Stimulated activated naive CD8-positive, alpha-beta T cell treated with anti-CD3 and anti-CD28 coated beads, Interleukin-15, amount 100 ng/mL, for 72 hours (primary cell): ENCODE data around the gene FKBP6.
"Not testable (repeated sequence)": the region's sequence is repeated elsewhere in the genome, so short reads cannot be mapped to it uniquely, and the experiment has no call there.

Source experiments
- ATAC-seq: fragments of 150-1000 bp; cut with Tn5 transposase; 2 replicates; pipeline ENCODE4 v1.10.0; 2021; ENCODE audit warnings: mild to moderate bottlenecking, moderate library complexity
- DNase-seq, 2 donors: peaks; one replicate each; pipeline ENCODE4 v3.0.0; 2021 to 2022
- H3K27ac Mint-ChIP-seq, 2 donors: one replicate each; pipeline ENCODE4 v1.8.0; 2022; ENCODE audit warnings: mild to moderate bottlenecking in 2 of 2, mixed read lengths in 2 of 2, moderate library complexity in 2 of 2
- H3K27me3 Mint-ChIP-seq: one replicate; pipeline ENCODE4 v1.8.0; 2022; ENCODE audit warnings: mixed read lengths
- H3K4me1 Mint-ChIP-seq: one replicate; pipeline ENCODE4 v1.8.0; 2022; ENCODE audit warnings: mild to moderate bottlenecking, mixed read lengths
- H3K4me3 Mint-ChIP-seq, 2 donors: one replicate each; pipeline ENCODE4 v1.8.0; 2022; ENCODE audit warnings: mild to moderate bottlenecking in 2 of 2, mixed read lengths in 2 of 2, moderate library complexity in 1 of 2
- H3K9me3 Mint-ChIP-seq, 2 donors: one replicate each; pipeline ENCODE4 v1.8.0; 2022; ENCODE audit warnings: mixed read lengths in 2 of 2

FKBP6 gene

DNA sequence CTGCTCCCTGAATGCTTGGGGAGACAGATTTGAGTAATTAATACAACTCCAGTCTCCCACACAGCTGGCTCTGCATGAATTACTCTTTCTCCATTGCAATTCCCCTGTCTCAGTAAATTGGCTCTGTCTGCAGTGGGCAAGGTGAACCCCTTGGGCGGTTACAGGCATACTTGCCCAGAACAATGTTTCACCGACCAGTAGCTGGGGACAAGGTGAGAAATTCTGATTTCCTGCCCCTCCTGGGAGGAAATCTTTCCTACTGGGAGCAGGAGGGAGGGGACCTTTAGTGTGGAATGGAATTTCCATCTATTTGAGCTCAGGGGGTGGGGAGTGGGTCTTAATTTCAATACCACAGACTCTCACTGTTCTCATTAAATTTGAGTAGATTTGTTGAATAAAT, 63.4 kb downstream of the FKBP6 start:
- H3K27ac Mint-ChIP-seq = no peak overlapping the region
- peaks cover 8% of the 10 kb centered on the region for H3K27me3 Mint-ChIP-seq
- DNase-seq (no peak), ATAC-seq (no peak)
- no peaks in the 10 kb centered on the region for H3K4me1 Mint-ChIP-seq
- no peak overlapping the region for H3K4me3 Mint-ChIP-seq
- H3K9me3 Mint-ChIP-seq = peaks cover 17 to 28% of the 10 kb centered on the region in 2 donors

DNA sequence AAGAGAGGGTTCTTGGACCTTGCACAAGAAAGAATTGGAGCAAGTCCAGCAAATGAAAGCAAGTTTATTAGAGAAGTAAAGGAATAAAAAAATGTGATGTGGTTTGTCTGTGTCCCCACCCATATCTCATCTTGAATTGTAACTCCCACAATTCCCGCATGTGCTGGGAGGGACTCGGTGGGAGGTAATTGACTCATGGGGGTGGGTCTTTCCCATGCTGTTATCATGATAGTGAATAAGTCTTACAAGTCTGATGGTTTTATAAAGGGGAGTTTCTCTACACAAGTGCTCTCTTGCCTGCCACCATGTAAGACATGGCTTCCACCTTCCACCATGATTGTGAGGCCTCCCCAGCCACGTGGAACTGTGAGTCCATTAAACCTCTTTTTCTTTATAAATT, 66.5 kb downstream of the FKBP6 start:
- no peak for DNase-seq
- ATAC-seq = no peak
- peaks cover 8% of the 10 kb centered on the region for H3K27me3 Mint-ChIP-seq
- H3K4me3 Mint-ChIP-seq = no peak overlapping the region
- peak overlapping the region in 1 of 2 donors; percentile 47 for H3K27ac Mint-ChIP-seq
- no peaks in the 10 kb centered on the region for H3K4me1 Mint-ChIP-seq
- H3K9me3 Mint-ChIP-seq = peaks cover 0 to 7% of the 10 kb centered on the region in 2 donors

DNA sequence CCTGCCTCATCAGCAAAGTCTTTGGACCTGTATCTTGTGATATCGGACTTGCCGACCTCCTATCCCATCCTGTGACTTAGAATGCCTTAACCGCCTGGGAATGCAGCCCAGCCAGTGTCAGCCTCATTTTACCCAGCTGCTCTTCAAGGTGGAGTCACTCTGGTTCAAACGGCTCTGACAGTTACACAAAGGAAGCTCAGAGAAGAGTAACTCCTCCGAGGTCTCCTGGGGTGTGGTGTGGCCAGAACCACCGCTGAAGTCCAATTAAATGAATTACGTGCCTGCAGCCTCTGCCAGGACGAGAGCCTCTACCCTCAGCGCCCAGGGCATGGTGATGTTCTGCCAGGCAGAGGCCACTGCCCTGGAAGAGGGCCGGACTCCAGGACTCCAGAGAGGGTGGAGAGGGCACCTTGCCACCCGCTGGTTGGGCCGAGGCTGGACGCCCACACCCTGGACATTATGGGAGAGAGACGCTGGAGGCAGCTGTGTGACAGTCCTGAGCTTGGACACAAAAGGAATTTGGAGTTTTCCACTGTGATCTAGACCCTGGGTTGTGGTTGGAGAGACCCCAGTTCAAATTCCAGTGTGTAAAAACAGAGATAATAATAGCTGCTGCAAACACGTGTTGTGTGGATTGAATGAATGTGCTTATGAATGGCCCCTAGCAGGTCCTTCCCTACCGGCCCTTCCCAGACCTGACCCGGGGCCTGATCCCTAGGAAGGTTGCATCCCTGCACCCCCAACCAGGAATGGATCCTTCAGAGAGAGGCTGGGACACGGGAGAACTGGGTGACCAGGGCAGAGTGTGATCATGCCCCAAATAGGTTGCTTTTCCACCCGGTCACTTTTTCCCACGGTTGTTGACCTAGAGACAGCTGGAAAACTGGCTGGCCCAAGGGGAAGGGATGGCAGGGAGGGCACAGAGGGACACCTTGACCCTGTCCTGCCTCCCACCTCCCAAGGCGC, 67.9 kb downstream of the FKBP6 start:
- H3K4me3 Mint-ChIP-seq = no peak overlapping the region
- no peak overlapping the region for H3K27ac Mint-ChIP-seq
- H3K27me3 Mint-ChIP-seq = peaks cover 8% of the 10 kb centered on the region
- no peaks in the 10 kb centered on the region for H3K4me1 Mint-ChIP-seq
- ATAC-seq (no peak), DNase-seq (no peak)
- H3K9me3 Mint-ChIP-seq = no peaks in the 10 kb centered on the region

DNA sequence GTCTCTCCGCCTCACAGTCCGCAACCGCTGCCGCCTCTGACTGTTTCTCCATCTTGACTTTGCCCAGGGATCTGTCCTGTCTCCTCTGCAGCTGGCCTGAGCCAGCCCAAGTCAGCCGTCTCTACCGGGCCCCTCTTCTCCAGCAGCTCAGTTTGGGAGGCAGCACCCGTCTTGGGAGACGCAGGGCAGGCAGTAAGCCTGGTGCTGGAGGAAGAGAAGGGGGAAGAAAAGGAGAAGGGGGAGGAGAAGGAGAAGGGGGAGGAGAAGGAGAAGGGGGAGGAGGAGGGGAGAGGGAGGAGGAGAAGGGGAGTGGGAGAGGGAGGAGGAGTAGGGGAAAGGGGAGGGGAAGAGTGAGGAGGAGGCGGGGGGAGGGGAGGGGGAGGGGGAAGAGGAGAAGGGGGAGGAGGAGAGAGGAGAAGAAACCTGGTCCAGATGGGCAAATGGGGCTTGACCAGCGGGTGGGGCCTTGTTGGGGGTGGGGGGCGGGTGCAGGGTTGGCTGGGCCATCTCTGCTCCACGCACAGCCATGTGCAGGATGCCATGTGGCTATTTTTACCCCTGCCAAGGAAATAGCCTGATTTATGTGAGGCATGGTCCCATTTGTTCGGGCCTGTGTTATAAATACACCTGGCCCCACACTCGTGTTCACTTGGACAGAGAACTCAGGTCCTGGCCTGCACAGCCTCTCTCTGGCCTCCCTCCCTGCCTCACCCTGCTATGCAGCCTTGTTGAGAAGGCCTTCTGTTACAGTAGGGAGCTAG, 69.7 kb downstream of the FKBP6 start:
- Mint-ChIP-seq H3K4me1 (no peaks in the 10 kb centered on the region), H3K27me3 (peaks cover 8% of the 10 kb centered on the region), H3K9me3 (no peaks in the 10 kb centered on the region), H3K27ac (no peak overlapping the region), H3K4me3 (no peak overlapping the region)
- no peak for DNase-seq
- no peak for ATAC-seq

DNA sequence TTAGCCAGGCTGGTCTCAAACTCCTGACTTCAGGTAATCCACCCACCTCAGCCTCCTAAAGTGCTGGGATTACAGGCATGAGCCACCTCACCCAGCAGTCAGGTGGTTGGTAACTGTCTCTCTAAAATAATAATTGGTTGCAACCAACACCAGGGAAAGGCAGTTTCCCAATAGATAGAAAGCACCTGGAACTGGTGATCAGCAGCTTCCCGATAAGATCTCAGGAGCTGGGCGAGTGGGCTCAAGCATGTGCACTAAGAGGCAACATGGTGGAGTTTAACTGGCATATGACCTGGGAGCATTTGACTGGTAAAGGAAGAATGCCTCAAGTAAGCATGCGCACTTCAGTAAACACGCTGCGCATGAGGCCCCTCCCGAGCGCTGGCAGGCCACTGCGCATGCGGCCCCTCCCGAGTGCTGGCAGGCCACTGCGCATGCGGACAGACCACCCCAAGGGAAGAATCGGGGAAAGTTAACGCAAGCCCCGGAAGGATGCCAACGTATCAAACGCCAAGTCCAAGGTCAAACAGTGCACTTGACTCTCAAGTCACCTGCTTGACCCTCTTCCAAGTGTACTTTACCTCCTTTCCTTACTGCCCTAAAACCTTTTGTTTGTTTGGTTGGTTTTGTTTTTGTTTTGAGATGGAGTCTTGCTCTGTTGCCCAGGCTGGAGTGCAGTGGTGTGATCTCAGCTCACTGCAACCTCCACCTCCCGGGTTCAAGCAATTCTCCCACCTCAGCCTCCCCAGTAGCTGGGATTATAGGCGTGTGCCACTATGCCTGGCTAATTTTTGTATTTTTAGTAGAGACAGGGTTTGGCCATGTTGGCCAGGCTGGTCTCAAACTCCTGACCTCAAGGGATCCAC, 71.5 kb downstream of the FKBP6 start:
- ATAC-seq (peak; percentile 87), DNase-seq (peak; percentile 61 to 83)
- not testable (repeated sequence) for H3K27me3 Mint-ChIP-seq, H3K4me1 Mint-ChIP-seq, H3K9me3 Mint-ChIP-seq
- Mint-ChIP-seq H3K4me3 (peak overlapping the region; percentile 41 to 44), H3K27ac (peak overlapping the region in 1 of 2 donors; percentile 36)

DNA sequence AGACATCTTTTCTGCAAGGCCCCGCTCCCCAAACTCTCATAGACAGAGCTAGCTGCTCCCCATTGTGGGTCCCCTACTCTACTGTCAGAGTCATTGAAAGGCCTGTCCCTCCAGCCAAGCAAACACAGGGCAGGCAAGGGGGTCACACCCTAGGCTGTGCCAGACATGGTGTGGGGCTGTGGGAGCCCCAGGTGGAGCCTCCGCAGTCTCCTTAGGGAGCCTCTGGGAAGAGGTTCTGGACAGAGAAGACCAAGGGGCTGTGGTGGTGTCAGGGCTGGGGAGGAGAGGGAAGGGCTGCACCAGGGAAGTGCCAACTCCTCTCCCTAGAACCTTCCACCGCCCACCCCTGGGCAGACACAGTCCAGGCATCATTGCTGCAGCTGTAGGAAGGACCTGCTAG, 76.9 kb downstream of the FKBP6 start:
- ATAC-seq, DNase-seq: not testable (repeated sequence)

More for the DNA sequence above, 76.9 kb downstream of the FKBP6 start:
- not testable (repeated sequence) for H3K27ac Mint-ChIP-seq, H3K9me3 Mint-ChIP-seq, H3K27me3 Mint-ChIP-seq, H3K4me3 Mint-ChIP-seq, H3K4me1 Mint-ChIP-seq
